ENCODE data around the gene CDH4. TPM values are rescaled to one million over a fixed set of nuclear protein-coding genes. Genes with fewer than 3 reads are reported as not detected.

Gene CDH4
- total RNA-seq, 1 donor from 2014 or later, result not detected

DNA sequence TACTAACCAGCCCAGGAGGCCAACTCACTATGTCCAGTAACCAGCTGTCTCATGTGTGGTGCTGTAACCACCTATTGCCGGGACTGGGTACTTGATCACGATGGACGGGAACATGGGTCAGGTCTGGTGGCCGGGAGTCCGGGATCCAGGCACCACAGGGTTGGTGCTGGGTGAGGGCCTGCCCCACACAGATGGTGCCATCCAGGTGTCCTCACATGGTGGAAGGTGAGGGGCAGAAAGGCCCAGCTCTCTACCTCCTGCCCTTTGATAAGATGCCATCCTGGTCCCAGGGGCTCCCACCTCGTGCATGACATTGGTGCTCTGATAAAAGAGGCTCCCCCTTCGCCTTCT is 697.3 kb downstream of the CDH4 start:
- no peaks in the 10 kb centered on the region for H3K9me3 Mint-ChIP-seq
- TF ChIP-seq, protein P1, sequence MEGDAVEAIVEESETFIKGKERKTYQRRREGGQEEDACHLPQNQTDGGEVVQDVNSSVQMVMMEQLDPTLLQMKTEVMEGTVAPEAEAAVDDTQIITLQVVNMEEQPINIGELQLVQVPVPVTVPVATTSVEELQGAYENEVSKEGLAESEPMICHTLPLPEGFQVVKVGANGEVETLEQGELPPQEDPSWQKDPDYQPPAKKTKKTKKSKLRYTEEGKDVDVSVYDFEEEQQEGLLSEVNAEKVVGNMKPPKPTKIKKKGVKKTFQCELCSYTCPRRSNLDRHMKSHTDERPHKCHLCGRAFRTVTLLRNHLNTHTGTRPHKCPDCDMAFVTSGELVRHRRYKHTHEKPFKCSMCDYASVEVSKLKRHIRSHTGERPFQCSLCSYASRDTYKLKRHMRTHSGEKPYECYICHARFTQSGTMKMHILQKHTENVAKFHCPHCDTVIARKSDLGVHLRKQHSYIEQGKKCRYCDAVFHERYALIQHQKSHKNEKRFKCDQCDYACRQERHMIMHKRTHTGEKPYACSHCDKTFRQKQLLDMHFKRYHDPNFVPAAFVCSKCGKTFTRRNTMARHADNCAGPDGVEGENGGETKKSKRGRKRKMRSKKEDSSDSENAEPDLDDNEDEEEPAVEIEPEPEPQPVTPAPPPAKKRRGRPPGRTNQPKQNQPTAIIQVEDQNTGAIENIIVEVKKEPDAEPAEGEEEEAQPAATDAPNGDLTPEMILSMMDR (IDR thresholded peaks at IDR 0.05), result no peak
- intact Hi-C loops (cut with micrococcal nuclease), result no loop called here
- H3K36me3 Mint-ChIP-seq (ENCODE audit: low read depth), result no peaks in the 10 kb centered on the region
- ATAC-seq (ENCODE audit: low read depth) (no peak), DNase-seq (no peak)
- H3K4me1 Mint-ChIP-seq, result no peaks in the 10 kb centered on the region
- ChIA-PET CTCF (no interaction called here), POLR2A (no interaction called here)
- no peak overlapping the region for H3K27ac Mint-ChIP-seq
- H3K27me3 Mint-ChIP-seq, result peaks cover 3% of the 10 kb centered on the region
- no peak overlapping the region for H3K4me3 Mint-ChIP-seq

DNA sequence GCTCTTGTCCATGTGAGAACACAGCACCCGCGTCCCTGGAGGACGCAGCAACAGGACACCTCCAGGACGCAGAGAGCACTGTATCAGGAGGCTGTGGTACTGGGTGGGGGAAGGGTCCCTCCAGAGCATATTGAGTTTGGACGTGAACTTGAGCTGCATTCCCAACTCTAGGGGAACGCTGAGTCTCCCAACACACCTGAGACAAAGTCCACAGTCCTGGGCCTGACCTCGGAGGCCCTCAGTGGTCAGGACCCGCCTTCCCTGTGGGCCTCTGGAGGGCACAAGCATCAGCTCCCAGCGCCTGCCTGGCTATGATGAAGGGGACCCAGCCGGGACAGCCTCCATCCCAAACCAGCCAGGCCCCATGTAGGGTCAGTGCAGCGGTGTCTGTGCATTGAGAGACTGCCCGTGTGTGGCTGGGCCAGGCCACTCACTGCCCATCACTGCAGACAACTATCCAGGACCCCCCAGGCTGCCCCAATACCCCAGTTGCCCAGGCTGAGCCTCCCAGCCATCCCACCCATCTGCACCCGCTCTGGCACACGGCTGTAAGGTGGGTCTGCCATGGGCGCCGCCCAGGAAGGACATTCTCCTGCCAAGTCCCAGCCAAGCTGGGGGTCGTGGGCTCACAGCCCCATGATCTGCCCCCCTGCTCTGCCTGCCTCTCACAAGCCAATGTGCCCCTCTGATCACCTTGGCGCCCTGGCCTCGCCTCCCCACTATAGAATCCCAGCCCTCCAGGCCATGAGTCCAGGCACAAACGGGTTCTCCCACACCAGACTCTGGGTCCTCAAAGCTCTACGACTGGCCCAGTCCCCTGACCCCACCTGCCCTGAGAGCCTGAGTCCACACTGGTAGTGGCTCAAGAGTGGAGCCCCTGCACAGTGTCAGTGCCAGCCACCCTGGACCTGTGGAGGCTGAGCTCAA is 697.9 kb downstream of the CDH4 start:
- H3K4me3 Mint-ChIP-seq, result no peak overlapping the region
- no peak for DNase-seq
- H3K27me3 Mint-ChIP-seq, result peaks cover 7% of the 10 kb centered on the region
- TF ChIP-seq, protein P1 (IDR thresholded peaks at IDR 0.05), result no peak
- no peak for ATAC-seq (ENCODE audit: low read depth)
- POLR2A ChIA-PET, result no interaction called here
- no peaks in the 10 kb centered on the region for H3K4me1 Mint-ChIP-seq
- no peaks in the 10 kb centered on the region for H3K9me3 Mint-ChIP-seq
- H3K36me3 Mint-ChIP-seq (ENCODE audit: low read depth), result no peaks in the 10 kb centered on the region
- intact Hi-C loops (cut with micrococcal nuclease), result no loop called here
- H3K27ac Mint-ChIP-seq, result no peak overlapping the region
- CTCF ChIA-PET, result no interaction called here

DNA sequence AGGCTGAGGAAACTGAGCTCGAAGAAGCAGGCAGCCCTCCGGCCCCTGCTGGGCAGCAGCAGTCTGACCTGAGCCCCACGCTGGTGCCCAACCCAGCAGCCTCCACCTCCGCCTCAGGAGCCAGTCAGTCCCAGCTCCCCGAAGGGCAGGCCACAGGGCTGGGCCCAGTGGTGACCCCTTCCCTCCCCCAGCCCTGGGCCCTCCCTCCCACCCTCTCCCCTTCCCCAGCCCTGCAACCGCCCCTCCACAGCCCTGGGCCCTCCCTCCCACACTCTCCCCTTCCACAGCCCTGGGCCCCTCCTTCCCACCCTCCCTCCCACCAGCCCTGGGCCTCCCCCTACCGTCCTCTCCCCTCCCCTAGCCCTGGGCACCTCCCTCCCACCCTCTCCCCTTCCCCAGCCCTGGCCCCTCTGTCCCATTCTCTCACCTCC is 698.6 kb downstream of the CDH4 start:
- Mint-ChIP-seq H3K27ac (no peak overlapping the region), H3K36me3 (ENCODE audit: low read depth) (no peaks in the 10 kb centered on the region), H3K9me3 (no peaks in the 10 kb centered on the region), H3K27me3 (peaks cover 9% of the 10 kb centered on the region), H3K4me3 (no peak overlapping the region), H3K4me1 (no peaks in the 10 kb centered on the region)
- TF ChIP-seq, protein P1 (IDR thresholded peaks at IDR 0.05), result no peak
- no peak for ATAC-seq (ENCODE audit: low read depth)
- DNase-seq, result no peak
- ChIA-PET CTCF (no interaction called here), POLR2A (no interaction called here)
- intact Hi-C loops (cut with micrococcal nuclease), result no loop called here

DNA sequence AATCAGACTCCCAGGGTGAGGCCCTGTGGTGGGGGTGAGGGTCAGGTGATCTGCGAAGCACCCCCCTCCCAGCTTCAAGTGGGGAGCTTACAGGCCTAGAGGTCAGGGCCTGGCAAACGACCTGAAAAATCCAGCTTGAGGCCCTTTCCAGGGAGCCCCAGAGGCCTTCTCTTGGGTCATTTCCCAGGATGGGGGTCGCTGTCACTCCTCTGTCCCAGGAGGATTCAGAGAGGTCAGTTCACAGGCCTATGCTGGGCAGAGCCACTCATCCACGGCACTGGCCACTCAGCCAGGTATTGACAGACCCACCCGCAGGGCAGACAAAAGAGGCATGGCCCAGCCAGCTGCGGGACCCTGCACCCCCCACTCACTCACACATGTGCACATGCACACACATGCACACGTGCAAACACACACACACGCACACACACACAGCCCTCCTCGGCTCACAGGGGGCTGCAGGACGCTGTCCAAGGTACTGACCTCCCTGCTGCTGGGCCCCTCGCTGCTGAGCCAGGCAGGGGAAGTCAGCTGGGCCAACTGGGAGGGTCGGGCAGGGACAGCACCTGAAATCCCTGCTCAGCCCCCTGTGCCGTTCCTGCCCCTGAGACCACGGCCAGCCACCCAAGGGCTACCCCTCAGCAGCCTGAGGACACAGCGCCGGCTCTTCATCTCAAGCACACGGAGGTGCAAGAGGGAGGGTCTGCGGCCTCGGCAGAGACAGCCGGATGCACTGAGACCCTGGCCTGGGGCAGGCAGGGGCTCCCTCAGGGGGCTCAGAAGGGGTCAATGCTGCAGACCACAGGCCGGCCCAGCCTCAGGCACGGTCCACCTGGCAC is 699.9 kb downstream of the CDH4 start:
- no peaks in the 10 kb centered on the region for H3K9me3 Mint-ChIP-seq
- no peaks in the 10 kb centered on the region for H3K36me3 Mint-ChIP-seq (ENCODE audit: low read depth)
- DNase-seq (no peak), ATAC-seq (ENCODE audit: low read depth) (no peak)
- ChIA-PET POLR2A (no interaction called here), CTCF (no interaction called here)
- no peak overlapping the region for H3K27ac Mint-ChIP-seq
- H3K27me3 Mint-ChIP-seq, result peaks cover 9% of the 10 kb centered on the region
- no peak overlapping the region for H3K4me3 Mint-ChIP-seq
- H3K4me1 Mint-ChIP-seq, result no peaks in the 10 kb centered on the region
- TF ChIP-seq, protein P1 (IDR thresholded peaks at IDR 0.05), result no peak
- intact Hi-C loops (cut with micrococcal nuclease), result no loop called here

All from activated B cell treated with CpG ODN at 0.5 μM for 24 hours (primary cell).